HG02938 (cell line): ENCODE measurements around the gene CPXM2.

ENCODE experiments used
- ATAC-seq: cut with Tn5 transposase; IDR thresholded peaks from one replicate; pipeline ENCODE4 v1.9.1; 2021; ENCODE audit warnings: mild to moderate bottlenecking, moderate library complexity; ENCODE audit not compliant: unreplicated experiment

CPXM2 gene

DNA sequence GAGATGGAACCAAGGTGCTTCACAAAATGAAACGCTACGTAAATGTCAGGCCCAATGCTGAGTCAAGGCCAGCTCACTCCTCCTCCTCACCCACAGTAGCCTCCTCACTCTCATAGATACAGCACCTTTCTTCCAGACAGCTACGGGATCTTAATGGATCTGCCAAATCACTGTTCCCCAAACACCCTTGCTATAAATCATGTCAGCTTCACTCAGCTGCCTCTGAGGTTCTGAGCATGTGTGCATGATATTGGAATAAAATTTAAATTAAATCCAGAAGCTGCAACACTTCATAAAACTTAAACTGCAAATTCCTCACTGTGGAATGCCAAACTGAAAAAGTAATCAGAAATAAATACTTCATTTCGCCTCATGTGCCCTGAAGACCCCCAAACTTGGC, 14.7 kb upstream of the CPXM2 start:
- ATAC-seq = no peak

GRCh38 chr10:123904834-123905409, 13.3 kb upstream of the CPXM2 start:
- no peak for ATAC-seq

GRCh38 chr10:123903621-123904020, 12.0 kb upstream of the CPXM2 start:
- no peak for ATAC-seq

DNA sequence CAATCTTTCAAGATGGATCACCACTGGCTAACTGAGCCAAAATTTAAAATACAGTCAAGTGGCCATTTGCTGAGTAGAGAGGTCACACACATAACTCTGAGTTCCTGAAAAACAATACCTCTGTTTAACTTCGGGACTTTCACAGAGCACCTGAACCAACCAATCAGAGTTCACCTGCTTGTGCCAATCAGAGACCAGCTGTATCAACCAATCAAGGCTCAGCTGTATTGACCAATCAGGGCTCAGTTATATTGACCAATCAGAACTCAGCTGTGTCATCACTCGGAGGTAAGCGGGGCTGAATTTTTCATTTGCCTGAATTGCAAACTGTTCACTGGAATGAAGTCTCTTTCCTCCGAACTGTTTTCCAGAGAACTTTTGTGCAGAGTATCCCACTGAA, 10.0 kb upstream of the CPXM2 start:
- no peak for ATAC-seq

- no peak for ATAC-seq
These were observed 5.5 kb upstream of the CPXM2 start for GRCh38 chr10:123897146-123897545.

GRCh38 chr10:123896246-123896927, 4.8 kb upstream of the CPXM2 start:
- ATAC-seq = no peak

- no peak for ATAC-seq
These were observed 2.0 kb upstream of the CPXM2 start for GRCh38 chr10:123893651-123894050.

- ATAC-seq = no peak
These were observed 857 bp downstream of the CPXM2 start for GRCh38 chr10:123890756-123891143.

GRCh38 chr10:123890226-123890625, 1.4 kb downstream of the CPXM2 start:
- ATAC-seq = no peak

GRCh38 chr10:123889821-123890220, 1.8 kb downstream of the CPXM2 start:
- ATAC-seq = no peak

DNA sequence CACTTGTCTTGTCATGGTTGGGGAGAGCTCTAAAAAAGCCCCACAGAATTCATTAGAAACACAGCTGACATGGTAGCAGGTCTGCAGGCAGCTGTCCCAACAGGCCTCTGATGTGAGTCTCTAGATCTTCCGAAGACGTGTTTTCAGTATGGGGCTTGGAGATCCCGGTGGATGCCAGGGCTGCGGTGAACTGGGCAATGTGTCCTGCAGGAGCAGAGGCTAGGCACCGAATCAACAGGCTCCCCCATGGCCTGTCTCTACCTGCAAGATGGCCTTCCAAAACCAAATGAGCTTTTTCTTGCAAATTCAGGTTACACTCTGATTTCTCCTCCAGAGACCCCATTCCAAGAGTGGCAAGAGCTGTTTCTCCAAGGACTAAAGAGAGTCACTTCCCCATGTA, 2.9 kb downstream of the CPXM2 start:
- ATAC-seq = no peak

DNA sequence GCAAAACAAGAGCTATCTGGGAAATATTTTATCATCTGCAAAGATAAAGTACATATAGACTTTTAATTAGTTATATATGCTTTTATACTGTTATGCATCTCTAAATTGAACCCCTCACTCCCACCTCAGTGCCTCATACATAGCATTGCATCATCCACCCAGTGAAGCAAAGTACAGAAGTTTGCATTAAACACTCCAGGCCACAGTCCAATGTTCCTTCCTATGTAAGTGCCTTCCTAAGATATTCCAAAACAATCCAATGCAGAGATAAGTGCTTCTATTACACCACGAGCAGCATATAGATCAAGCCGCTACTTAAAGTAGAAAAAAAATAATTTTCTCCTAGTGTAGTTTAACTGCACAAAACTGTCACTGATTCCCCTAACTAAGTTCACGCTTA, 3.4 kb downstream of the CPXM2 start:
- ATAC-seq = no peak

GRCh38 chr10:123886292-123886691, 5.3 kb downstream of the CPXM2 start:
- no peak for ATAC-seq

DNA sequence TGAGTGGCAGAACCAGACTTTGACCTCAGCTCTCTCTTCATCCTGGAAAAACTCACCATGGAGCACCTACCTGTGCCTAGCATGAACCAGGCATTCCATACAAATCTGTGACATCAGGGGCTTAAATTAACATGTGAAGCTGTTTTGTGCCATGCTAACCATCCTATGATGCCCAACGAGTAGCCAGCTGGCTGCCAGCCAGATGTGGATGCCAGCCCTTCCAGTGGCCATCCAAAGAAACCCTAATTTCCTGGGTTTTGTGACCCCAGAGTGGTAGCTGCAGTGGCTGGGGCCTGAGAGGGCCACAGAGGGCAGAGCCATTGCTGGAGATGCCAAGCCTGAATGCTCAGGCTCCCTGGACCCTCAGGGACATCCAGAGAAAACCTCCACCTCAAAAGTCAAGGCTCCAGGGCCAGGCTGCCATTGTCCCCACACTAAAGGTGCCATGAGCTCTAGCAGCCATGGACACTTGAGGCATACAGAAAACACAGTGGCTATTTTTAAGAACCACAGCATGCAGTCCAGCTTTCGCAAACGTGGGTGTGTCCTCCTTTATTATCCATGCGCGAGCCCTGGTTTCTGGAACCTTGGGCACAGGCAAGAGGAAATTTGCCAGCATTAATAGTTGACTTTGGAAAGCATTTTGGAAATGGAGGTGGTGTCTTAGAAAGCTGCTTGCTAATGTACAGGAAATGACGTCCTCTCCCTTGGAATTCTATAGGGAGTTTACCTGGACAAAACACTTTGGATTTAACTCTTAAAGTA, 6.0 kb downstream of the CPXM2 start:
- ATAC-seq = no peak

DNA sequence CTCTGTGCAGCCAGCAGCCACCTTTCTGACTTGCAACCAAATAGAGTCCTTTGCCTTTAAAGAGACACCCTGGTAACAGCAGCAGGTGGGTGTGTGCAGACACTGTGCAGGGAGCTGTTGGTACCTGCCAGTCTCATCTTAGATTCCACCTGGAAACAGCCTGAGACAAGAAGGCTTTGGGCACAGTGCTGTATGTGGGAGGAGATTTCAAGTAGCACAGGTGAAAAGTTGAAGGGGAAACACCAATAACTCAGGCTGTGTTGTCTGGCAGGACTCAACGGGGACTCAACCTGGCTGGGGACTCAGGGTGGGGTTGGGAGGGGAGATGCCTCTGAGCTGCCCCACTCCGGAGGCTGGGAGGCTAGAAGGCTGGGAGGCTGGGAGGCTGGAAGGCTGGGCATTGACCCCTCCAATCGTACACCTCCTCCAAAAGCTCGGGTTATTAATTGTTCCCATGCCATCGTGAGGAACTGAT, 6.7 kb downstream of the CPXM2 start:
- ATAC-seq = no peak

DNA sequence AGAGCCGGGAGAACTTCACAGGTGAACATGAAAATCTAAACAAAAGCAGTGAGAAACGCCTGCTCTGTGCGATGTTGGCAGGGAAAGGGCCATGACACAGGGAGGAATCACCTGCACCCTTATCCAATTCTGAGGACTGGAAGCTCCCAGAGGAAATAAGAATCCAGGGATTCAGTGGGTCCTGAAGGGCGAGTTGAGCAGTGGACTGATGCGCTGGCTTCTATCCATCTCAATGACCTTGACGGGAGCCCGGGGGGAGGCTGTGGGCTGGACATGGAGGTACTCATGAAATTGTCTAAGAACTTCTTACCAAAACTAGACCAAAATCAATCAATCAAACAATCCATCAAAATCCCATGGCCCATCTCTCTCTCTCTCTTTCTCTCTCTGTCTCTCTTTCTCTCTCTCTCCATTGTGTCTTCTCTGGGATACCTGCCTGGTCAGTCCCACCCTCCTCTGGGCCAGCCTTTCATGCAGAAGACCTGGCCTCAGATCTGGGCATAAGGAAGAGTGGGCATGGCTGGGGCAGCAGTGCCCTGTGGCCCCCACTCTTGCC, 7.2 kb downstream of the CPXM2 start:
- no peak for ATAC-seq

- ATAC-seq = no peak
These were observed 7.8 kb downstream of the CPXM2 start for GRCh38 chr10:123883673-123884320.

DNA sequence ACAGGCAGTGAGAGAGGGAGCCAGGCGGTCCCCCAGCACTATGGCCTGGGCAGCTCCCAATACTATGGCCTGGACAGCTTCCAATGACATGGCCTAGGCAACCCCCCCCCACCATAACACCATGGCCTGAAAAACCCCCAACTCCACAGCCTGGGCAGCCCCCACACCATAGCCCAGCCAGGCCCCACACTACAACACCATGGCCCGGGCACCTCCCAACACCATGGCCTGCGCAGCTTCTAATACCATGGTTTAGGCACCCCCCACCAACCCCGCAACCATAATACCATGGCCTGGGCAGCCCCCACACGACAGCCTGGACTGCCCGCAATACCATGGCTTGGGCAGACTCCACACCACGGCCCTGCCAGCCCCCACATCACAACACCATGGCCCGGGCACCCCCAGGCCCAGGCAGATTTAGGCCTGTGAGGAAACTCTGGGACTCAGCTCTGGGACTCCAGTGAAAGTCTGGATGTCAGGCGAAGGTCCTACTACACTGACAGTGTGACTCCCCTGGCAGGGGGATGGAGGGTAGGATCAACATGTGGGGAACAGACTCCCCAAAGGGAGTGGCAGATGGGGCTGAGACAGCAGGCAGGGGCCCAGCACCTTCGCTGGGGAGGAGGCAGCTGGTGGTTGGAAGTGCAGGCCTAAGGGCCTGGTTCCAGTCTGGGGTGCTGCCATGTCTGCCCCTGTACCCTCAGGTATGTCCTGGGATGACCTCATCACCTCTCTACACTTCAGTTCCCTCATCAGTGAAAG, 8.7 kb downstream of the CPXM2 start:
- ATAC-seq = no peak

GRCh38 chr10:123882177-123882576, 9.4 kb downstream of the CPXM2 start:
- ATAC-seq = no peak

DNA sequence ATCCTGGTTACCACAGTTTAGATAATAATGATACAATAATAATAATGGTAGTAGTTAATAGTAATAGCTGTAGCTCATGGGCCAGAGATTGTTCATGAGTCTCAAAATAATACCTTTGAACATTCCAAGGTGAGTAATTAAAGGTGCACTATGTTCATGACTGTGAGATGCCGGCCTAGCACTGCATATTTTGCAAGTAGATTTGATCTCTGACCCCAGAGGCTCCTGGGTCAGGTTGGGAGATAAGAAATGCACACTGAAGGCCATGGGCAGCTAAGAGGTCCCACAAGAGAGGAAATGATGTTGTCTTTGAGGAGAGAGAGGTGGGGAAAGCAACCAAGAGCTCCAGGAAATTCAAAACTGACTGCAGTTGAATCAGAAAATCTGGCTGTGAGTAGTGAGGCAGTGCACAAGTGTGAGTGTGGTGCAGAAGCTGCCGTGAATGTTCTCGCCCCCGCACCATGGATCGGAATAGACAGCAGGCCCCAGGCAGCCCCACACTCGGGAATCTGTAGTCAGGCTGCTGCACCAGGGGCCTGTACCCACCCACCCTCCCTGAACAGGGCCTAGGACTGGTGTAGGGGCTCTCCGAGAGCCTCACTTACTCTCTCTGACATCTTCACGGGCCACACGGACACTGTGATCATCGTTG, 11.9 kb downstream of the CPXM2 start:
- no peak for ATAC-seq
